Glomerular visceral epithelial cell (primary cell): ENCODE results near the gene SNAPC4.
"Not testable (repeated sequence)": the region's sequence is repeated elsewhere in the genome, so short reads cannot be mapped to it uniquely, and the experiment has no call there.

Experiments
- DNase-seq: peaks from one replicate; pipeline ENCODE4 v3.0.0-alpha.2; 2016; ENCODE audit errors: extremely low spot score

SNAPC4 gene

DNA sequence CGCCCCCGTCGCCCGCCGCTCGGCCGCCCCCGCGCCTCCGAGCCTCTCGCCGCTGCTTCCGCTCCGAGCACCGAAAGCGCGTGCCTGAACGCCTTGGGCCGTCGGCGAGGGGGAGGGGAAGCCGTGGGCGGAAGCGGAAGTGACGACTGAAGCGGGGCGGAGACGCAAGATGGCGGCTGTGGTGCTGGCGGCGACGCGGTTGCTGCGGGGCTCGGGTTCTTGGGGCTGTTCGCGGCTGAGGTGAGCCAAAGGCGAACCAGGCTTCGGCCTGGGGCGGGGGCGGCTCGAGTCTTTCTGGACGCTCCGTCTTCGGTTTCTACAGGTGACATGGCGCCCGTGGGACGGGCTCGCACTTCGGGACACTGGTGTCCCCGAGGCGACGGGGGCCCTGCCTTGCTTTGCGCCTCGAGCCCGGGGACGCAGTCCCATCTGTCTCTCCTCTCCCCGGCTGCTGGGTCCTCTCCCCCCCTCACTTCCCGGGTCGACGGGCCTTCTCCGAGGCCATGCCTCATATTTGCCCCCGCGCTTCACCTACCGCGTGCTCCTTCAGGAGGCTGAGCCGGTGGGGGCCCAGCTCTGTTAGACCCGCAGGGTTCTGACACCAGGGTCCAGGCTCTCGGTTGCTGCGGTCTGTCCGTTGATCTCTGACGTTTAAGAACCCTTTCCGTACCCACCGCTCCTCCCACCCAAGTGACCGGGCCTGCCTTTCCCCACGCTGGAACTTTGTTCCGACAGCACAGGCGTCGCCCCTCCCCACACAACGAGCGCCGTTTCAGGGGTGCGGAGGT, 10.7 kb upstream of the SNAPC4 start, which contains the start of the genes ENTR1 and PMPCA:
TSS of gene ENTR1 (minus strand) at position 115 of the 788 bp plus-strand sequence. CDS start 217 bp downstream, outside the sequence.
TSS of gene PMPCA (plus strand) at position 159 of the 788 bp plus-strand sequence. CDS start at position 170, 11 bp downstream.
- DNase-seq, result peak; percentile 86

DNA sequence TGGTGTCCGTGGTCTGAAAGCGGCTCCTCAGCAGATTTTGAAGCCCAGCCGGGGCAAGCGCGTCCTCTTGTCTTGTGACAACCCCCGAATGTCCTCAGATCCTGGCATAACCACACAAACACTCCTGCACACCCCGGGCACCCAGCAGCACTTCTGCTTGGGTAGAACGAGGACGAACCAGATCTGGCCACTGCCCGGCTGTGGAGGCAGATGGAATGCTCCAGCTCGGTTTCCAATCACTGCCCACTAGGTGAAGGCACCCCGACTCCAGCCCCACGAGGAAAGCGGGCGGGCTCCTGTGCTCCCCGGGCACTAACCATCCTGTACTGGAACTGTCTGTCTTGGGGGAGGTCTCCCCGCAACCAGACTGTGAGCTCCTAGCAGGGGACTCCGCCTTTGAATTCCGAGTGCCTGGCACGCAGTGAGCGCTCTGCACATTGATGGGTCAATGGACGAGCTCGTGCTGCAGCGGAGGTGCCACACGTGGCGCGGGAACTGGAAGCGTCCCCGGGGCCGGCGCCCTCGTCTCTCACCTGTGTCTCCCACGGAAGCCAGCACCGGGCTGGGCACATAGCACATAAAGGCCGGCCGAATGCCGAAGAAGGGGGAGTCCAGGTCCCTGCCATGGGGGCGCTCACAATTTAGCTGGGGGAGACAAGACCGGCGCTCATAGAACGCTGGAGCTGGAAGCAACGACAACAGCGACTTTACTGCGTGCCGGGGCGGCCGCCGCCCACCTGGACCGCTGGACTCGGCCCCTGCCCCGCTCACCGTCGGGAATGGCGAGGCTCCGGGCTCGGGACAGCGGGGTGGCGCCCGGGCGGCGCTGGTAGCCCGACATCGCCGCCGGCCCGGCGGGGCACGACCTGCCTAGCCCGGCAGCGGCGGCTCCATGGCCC, 9.8 kb upstream of the SNAPC4 start:
- peak; percentile 40 for DNase-seq

DNA sequence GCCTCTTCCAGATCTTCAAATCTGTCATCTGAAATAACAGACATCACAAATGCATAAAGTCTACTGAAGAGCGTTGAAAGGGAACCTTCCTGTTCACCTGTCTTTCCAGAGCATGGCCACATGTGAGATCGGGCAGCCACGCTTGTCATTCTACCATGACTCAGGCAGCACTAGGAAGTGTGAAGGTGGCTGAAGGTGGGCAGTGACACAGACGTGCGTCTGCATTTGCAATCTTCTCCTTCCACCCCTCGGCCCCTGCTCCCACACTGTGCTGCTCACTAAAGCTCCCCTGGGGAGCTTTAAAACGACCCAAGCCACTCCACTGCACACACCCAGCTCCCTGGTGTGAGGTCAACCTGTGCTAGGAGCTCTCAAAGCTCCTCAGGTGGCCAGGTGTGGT, 7.9 kb upstream of the SNAPC4 start:
- no peak for DNase-seq

DNA sequence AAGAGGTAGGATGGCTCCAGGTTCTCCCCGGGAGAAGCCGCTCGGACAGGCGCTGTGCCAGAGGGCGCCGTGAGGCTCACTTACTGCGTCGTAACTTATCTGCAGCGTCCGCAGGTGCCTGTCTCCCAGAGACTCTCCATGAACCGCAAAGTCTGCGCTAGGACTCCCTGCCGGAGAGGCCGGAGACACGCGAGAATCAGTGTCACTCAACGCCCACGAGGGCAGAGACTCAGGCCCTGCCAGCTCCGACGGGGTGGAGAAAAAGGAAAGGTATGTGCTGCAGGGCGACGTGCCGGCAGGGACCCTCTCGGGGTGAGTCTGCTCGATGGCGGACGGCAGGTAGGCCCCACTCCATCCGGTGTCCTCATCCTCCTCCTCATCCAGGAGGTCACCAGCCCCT, 7.1 kb upstream of the SNAPC4 start:
- not testable (repeated sequence) for DNase-seq

DNA sequence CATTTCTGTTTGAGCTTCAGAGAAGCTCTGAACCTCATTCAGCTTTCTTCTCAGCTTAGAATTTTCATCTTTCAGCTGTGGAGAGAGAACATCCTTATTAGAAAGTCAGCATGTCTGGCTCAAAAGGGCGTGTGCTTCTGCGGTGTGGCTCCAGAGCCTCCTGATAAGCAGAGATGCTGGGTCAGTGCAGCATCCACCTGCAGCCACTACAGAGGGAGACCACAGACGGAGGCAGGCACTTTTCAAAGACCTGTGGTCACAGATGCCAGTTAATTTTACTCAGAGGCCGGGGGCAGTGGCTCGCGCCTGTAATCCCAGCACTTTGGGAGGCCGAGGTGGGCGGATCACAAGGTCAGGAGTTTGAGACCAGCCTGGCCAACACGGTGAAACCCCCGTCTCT, 5.9 kb upstream of the SNAPC4 start:
- not testable (repeated sequence) for DNase-seq

DNA sequence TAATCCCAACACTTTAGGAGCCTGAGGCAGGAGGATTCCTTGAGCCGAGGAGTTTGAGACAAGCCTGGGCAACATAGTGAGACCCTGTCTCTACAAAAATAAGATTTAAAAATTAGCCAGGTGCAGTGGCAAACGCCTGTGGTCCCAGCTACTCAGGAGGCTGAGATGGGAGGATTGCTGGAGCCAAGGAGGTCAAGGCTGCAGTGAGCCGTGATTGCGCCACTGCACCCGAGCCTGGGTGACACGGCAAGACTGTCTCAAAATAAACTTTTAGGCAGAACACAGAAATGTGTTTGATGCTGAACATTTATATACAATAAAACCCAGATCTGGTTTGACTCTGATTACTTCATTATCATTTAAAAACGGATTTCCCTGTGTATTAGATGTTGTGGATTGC, 5.5 kb upstream of the SNAPC4 start:
- no peak for DNase-seq

DNA sequence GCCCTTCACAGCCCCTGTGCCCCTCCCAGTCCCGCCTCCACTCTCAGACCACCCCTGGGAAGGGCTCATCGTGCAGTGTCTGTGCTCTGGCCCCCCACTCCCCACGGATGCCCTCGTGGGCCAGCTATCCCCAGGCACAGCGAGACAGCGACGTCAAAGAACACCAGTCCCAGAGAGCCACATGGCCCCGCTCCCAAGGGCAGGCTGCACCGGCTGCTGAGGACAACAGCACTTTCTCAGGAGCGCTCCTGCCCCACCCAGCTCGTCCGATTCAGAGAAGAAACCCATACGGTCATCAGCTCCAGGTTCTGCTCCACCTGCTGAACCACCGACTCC, 4.8 kb upstream of the SNAPC4 start:
- no peak for DNase-seq

DNA sequence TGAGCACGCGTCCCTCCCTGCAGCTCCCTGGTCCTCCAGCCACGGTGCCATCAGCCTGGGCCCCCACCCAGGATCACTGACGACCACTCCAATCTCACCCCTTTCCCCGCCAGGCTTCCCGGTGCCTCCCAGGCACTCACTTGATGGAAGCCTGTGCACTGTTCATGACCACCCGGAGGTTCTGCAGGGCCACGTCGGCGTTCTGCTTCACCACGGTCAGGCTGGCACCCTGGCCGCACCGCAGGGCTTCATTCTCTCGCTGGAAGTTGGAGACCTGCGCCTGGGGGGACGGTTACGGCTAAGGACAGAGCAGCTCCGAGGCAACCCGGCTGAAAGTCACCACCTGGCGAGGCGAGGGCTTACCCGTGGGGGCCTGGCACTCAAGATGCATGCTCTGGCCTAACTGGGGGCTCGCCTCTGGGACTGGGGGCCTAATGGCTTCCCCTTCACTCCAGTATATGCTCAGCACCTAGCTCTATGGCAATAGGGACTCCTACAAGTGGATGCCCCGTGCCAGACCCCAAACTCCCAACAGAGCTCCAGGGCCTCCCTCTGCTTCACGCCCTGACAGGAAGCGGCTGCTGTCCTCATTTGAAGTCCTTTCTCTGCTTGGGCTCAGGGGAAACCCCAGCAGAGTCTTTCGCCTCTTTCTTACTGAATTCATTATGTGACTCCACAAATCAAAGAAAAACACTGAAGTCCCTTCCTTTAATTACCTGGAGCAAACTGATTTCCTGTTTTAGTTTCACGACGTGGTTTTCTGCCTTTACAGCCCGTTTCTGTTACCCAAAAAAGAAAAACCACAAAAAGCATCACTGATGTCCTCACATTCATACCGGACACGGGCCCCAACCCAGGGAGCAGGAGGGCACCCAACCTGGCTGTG, 4.2 kb upstream of the SNAPC4 start:
- no peak for DNase-seq

DNA sequence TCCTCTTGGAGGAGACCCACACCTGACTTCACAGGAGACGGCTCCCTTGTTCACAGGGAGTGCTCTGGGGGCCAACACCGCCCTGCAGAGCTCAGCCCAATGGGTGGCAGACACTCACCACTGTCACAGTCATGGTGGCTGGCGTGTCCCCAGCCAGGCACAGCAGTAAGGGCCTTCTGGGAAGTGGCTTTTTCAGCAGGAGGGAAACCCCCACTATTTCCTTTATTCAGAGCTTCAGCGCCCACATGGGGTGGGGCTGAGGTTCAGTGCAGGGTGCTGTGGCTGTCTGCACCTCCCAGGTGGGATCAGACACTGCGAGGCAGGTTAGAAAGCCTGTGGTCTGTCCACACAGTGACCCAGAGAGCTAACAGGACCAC, 3.6 kb upstream of the SNAPC4 start:
- no peak for DNase-seq

DNA sequence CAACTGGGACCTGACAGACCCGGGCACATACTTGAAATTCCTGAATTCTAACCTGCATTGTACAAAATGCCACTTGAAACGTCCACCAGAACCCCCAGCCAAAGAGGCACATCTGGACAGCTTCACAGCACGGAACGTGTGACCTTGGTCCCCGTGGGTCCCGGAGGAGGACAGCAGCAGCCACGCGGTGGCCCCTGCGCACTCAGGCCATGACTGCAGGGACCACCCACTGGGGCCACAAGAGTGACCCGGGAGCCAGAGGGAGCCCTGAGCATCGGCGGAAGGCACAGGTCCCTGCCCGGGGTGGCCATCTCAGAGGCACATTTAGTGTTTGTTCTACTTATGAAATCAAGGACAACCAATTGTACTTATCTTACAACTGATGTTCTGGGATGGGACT, 2.1 kb upstream of the SNAPC4 start:
- DNase-seq, result no peak

DNA sequence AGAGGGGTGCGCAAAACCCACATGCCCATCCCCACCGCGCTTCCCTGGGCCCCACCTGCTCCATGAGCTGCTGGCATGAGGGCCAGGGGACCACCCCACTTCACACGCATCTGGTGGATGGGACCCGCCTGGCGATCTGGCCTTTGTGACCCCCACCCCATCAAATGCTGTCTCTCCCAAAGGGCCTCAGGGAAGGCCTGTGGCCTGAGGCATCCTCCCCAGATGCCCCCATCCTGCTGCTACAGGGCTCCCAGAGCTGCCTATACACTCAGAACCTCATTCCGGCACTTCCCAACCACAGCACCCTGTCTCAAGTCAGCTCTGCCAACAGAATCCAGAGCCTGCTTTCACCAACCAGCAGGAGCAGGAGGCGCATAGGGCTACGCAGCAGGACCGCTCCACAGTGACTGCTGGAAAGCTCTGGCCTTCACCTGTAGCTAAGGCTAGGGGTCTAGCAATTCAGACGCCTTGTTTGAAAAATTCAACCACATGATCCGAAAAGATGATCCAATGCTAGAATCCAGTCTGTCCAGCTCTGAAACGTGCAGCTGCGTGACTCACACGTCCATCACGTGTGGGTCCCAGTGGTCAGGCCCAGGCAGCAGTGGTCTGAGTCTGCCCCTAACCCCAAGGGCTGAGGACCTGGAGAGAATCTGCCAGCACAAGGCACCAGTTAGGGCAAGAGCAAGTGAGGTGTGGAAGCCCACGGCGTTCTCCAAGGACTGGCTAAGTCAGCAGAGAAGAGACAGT, 1.4 kb upstream of the SNAPC4 start:
- no peak for DNase-seq

DNA sequence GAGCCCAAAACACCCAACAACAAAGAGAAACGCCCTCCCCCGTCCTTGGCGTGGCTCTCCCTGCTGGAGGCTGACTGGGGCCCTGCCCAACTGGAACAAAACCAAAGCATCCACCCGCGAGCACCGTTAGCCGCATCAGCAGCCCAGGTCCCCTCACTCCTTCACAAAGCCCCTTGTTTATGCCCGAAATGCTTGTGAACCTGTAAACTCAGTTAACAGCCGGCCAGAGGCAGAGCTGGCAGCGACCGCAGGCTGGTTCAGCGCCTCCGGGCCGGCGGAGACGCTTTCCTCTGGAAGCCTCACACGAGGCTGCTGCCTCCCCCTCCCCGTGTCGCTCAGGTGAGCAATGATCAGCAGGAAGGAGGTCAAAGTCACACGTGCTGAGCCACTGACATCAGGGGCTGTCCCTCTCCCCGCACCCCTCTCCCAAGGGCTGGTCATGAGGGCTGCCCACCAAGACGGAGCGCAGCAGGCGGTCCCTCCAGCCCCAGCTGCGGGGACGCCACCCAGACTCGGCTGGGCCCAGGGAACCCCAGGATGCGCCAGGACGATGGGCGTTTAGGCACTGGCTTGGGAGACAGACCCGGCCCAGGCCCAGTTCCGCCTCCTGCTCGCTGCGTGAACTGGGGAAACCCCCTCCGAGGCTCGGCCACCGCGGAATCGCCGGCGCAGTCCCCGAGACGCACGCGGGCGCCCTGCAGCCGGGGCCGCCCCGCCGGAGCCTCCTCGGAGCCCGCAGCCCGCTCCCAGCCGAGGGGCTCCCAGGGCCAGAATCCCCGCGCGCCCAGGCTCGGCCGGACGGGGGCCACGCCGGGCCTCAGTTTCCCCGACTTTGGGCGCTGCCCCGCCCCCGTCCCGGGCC, 563 bp downstream of the SNAPC4 start:
- peak; percentile 25 for DNase-seq

DNA sequence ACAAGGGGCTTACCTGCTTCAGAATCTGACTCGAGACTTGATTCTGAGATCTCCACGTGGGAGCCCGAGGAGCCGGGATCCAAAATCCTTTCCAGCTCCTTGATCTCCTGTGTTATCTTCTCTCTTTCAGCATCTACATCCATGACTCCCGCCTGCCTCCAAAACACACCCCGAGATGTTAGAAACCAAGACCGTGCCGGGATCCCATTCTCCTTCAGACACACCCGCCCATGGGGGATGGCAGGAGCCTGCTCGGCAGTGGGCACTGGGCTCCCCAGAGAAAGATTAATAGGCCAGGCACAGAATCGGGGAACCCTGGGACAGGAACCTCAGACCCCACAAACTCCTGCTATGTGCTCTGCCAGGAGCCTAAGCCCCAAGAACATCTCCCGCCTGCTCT, 1.7 kb downstream of the SNAPC4 start:
- DNase-seq, result no peak

DNA sequence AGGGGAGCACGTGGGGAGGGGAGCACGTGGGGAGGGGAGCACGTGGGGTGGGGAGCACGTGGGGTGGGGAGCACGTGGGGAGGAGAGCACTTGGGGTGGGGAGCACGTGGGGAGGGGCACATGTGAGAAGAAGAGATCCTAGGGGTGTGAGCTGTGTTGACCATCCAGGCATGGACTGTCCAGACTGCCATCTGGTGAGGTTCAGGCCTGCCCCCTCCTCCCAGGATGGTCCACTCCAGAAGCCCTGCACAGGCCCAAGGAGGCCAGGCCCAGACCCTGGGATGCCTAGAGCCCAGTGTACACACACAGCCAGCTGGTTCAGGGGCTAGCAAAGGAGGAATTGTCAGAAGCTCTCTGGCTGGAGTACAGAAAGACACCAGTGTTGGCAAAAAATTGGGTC, 2.3 kb downstream of the SNAPC4 start:
- no peak for DNase-seq

DNA sequence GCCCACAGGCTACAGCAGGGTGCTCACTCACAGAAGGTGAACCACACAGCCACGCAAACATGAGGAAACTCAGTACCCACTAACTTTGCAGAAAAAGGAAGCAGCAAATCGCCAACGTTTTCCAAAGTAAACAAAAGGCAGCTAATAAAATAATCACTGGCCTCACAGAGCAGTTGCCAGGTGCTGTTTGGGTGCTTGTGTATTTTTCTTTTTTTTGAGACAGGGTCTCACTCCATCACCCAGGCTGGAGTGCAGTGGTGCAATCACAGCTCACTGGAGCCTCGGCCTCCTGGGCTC, 3.8 kb downstream of the SNAPC4 start:
- no peak for DNase-seq

DNA sequence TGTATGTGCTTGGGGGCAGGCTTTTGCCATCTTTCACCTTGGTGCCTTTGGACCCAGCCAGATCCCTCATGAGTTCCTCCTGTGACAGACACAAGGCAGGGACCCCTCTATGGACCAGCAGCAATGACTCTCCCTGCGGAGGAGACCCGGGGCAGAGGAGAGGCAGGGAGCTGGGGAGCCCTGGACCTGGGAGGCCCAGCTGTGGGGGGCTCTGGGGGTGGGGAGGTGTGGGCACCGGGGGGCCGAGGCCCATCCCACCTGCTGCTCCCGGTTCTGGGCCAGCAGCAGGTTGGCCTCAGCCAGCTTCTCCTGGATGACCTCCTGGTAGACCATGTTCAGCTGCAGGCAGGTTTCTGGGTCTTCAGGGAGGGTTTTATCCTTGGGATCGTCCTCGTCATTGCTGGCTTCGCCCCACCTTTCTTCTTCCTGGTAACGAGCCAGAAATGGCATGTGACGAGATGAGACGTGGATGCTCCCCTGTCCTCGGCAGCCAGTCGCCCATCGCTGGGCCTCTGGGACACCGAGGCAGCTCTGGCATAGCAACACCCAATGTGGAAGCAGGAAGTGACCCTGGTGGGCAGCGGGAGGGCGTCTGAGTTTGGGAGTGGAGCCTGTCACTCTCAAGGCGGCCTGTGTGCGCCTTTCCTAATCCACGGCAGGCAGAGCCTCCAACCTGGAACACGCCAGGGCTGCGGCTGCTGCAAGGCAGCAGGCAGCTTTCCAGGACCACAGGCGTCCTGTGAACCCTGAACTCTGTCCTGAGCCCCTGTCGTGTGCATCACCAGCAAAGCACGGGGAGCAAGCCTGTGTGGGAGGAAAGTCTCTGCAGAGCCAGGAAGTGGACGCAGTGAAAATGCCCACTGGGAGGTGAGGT, 4.4 kb downstream of the SNAPC4 start:
- no peak for DNase-seq

DNA sequence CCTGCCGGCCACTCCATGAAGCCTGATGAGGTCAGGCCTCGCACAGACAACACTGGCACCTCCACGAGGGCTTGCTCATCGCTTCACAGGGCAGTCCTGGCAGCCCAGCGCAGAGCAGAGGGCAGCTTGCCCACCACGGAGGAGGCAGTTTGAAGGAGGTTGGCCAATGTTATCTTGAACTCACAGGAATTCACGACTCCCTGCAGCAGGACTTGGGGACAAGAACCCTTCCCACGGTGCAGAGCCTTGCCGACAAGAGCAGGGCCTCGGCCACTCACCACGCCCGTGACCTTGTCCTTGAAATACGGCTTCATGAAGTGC, 5.0 kb downstream of the SNAPC4 start:
- no peak for DNase-seq

DNA sequence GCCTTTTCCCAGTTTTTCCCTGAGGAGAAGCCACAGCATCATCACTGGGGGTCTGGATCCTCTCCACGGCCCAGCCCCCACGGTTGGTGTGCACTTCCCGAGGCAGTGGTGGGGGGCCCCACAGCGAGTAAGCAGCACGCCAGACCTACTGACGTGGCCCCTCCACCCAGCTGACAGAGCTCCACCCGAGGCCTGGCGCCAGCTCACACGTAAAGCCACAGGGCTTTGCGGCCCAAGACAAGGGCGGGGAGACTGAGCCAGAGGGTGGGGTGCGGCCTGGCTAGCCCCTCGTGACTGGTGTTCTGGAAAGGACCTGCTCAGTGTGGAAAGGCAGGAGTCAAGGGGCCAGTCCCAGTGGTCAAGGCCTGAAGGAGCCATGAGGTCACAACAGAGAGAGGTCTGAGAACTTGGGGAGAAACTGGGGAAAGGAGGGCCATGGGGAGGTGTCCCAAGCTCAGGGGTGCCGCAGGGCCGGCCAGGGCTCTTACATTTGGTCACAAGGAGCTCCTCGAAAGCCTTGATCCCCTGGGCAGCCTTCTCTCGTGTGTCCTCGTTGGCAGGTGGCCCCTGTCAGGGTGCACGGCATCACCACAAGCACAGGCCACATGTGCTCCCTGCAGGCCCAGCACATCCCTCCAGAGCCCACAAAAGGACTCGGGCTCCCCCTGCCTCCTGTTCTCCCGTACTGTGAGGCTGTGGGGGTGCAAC, 5.5 kb downstream of the SNAPC4 start:
- DNase-seq, result no peak

DNA sequence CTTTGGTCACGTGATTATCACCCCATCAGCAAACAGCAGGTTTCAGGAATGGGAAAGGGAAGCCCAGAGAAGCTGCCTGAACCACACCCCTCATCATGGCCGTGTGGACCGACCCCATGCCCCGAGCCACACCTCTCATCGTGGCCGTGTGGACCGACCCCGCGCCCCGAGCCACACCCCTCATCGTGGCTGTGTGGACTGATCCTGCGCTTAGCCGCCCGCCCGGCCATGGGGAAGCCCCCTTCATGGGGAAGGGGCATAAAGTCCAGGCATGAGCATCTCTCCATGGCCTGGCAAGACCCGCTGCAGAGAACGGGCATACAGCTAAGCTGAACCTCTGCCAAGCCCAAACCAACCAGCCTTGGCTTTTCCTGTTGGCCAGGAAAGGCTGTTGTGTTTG, 6.4 kb downstream of the SNAPC4 start:
- DNase-seq, result no peak
